Left kidney (tissue), 8 donors: ENCODE data around the gene INF2. TPM values are rescaled to one million over a fixed set of nuclear protein-coding genes. Genes with fewer than 3 reads are reported as not detected.
"Not testable (repeated sequence)": the region's sequence is repeated elsewhere in the genome, so short reads cannot be mapped to it uniquely, and the experiment has no call there.

Experiments used
- DNase-seq: peaks from one replicate; pipeline ENCODE4 v3.0.0-alpha.2; 2013
- long read RNA-seq, 8 donors: transcript quantifications; one replicate each; lab custom pipeline, GENCODE V29; 2026
- polyA plus RNA-seq: library from polyadenylated mRNA; unstranded; fragments of 120-200 nt; gene quantifications from one replicate; pipeline ENCODE4 v1.2.1, GENCODE V29; 2013; ENCODE audit not compliant: insufficient read length

INF2 gene
- polyA plus RNA-seq = 38.9 TPM
- long read RNA-seq, donor 1, partial matches to known transcripts = 26 of 27 reads
- long read RNA-seq, donor 1, other reads (novel, unspliced or antisense) = 0 of 27 reads
- long read RNA-seq, donor 2, partial matches to known transcripts = 16 of 18 reads
- long read RNA-seq, donor 2, other reads (novel, unspliced or antisense) = 0 of 18 reads
- long read RNA-seq, donor 3, partial matches to known transcripts = 12 of 14 reads
- long read RNA-seq, donor 3, other reads (novel, unspliced or antisense) = 0 of 14 reads
- long read RNA-seq, donor 4, partial matches to known transcripts = 7 of 7 reads
- long read RNA-seq, donor 4, other reads (novel, unspliced or antisense) = 0 of 7 reads
- long read RNA-seq, donor 5, full-length matches to known transcripts = 5 of 14 reads
- long read RNA-seq, donor 5, partial matches to known transcripts = 9 of 14 reads
- long read RNA-seq, donor 5, other reads (novel, unspliced or antisense) = 0 of 14 reads
- long read RNA-seq, donor 6, partial matches to known transcripts = 24 of 26 reads
- long read RNA-seq, donor 6, other reads (novel, unspliced or antisense) = 0 of 26 reads
- long read RNA-seq, donor 7, full-length matches to known transcripts = 5 of 38 reads
- long read RNA-seq, donor 7, partial matches to known transcripts = 33 of 38 reads
- long read RNA-seq, donor 7, other reads (novel, unspliced or antisense) = 0 of 38 reads
- long read RNA-seq, donor 8, full-length matches to known transcripts = 3 of 8 reads
- long read RNA-seq, donor 8, partial matches to known transcripts = 5 of 8 reads
- long read RNA-seq, donor 8, other reads (novel, unspliced or antisense) = 0 of 8 reads

- peak; percentile 49 for DNase-seq
Observed at GRCh38 chr14:104689109-104689880, at the start of gene INF2. Gene INF2, plus strand, starts transcription at chr14:104689618. Its CDS starts 11,748 bp downstream, at chr14:104701366.

- peak; percentile 56 for DNase-seq
Observed at GRCh38 chr14:104639885-104640548, 49.4 kb upstream of the INF2 start.

- no peak for DNase-seq
Observed at GRCh38 chr14:104640681-104641080, 48.7 kb upstream of the INF2 start.

- DNase-seq = no peak
Observed at GRCh38 chr14:104641753-104642539, 47.5 kb upstream of the INF2 start.

- DNase-seq = no peak
Observed at GRCh38 chr14:104642540-104642868, 46.9 kb upstream of the INF2 start.

- no peak for DNase-seq
Observed at GRCh38 chr14:104643306-104643705, 46.1 kb upstream of the INF2 start.

GRCh38 chr14:104644091-104644635 lies 45.3 kb upstream of the INF2 start:
- DNase-seq = no peak

- DNase-seq = no peak
Observed at GRCh38 chr14:104644656-104645378, 44.6 kb upstream of the INF2 start.

- DNase-seq = no peak
Observed at GRCh38 chr14:104647467-104648043, 41.9 kb upstream of the INF2 start.

- DNase-seq = peak; percentile 76
Observed at GRCh38 chr14:104650057-104650980, 39.1 kb upstream of the INF2 start.

GRCh38 chr14:104650981-104651875 lies 38.2 kb upstream of the INF2 start:
- no peak for DNase-seq

- DNase-seq = no peak
Observed at GRCh38 chr14:104651876-104652260, 37.5 kb upstream of the INF2 start.

GRCh38 chr14:104652386-104652785 lies 37.0 kb upstream of the INF2 start:
- no peak for DNase-seq

GRCh38 chr14:104653130-104653920 lies 36.1 kb upstream of the INF2 start:
- not testable (repeated sequence) for DNase-seq

GRCh38 chr14:104654119-104654518 lies 35.3 kb upstream of the INF2 start:
- no peak for DNase-seq

GRCh38 chr14:104655128-104655848 lies 34.1 kb upstream of the INF2 start:
- no peak for DNase-seq
